SJCRH30 (cell line): ENCODE results near the gene TTI1. TPM values are rescaled to one million over a fixed set of nuclear protein-coding genes. Genes with fewer than 3 reads are reported as not detected.
A peak's percentile ranks its signal among the peaks of the same experiment; 100 is the strongest.

Experiments
- DNase-seq, 2 experiments: peaks; one replicate each; pipeline ENCODE4 v3.0.0-alpha.2; 2015 to 2020
- H3K27ac ChIP-seq: fragments of 250-450 bp; sonication (Bioruptor Pico); 2 replicates; pipeline ENCODE4 v1.5.1; 2020; ENCODE audit warnings: mild to moderate bottlenecking, moderate library complexity
- H3K27me3 ChIP-seq: fragments of 250-450 bp; sonication (Bioruptor Pico); 2 replicates; pipeline ENCODE4 v1.5.1; 2020; ENCODE audit warnings: mild to moderate bottlenecking, moderate library complexity
- H3K36me3 ChIP-seq: fragments of 250-450 bp; sonication (Bioruptor Pico); 2 replicates; pipeline ENCODE4 v1.5.1; 2020; ENCODE audit warnings: mild to moderate bottlenecking, moderate library complexity
- H3K4me1 ChIP-seq: fragments of 250-450 bp; sonication (Bioruptor Pico); 2 replicates; pipeline ENCODE4 v1.5.1; 2020; ENCODE audit warnings: mild to moderate bottlenecking, moderate library complexity
- H3K4me3 ChIP-seq: fragments of 250-450 bp; sonication (Bioruptor Pico); 2 replicates; pipeline ENCODE4 v1.5.1; 2020; ENCODE audit warnings: mild to moderate bottlenecking, moderate library complexity
- H3K9me3 ChIP-seq: fragments of 250-450 bp; sonication (Bioruptor Pico); replicated peaks from 2 replicates; pipeline ENCODE4 v1.5.1; 2020; ENCODE audit warnings: mild to moderate bottlenecking, moderate library complexity
- total RNA-seq: library from RNA; depleted of rRNA; stranded (reverse); fragments of >200 nt; shearing (Covaris generic); gene quantifications from 2 replicates; pipeline ENCODE4 v1.2.3, GENCODE V29; 2014

The TTI1 gene
- total RNA-seq, 1 experiment from 2014 or later = 66.0 TPM

DNA sequence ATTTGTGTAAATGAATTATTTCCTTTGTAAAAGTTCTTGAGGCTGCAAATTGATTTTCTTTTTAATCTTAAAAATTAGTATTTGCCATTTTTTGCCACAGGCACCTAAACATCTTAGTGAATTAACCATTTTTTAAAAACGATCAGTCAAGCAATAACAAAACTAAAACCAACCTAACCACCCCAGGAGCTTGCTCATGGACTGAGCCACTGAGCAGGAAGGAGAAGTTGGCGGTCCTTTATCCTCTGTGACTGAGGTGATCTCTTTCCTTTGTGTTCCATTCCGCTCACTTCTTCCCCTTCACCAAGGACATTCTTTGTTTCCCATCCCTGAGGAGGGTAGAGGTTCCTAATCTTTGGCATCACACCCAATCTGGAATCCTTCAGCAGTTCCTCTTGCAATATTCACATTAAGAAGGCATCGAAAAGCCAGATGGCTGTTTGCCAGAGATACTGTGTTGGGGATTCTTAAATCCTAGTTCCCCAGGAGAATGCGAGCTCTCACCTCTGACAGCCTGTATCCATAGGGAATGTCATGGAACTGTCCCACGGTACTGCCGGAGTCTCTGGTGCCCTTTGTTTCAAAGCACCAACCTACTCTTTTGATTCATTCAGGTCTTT lies 30.8 kb upstream of the TTI1 start:
- Histone ChIP-seq H3K4me1 (peaks cover 15% of the 10 kb centered on the region), H3K27me3 (no peaks in the 10 kb centered on the region), H3K4me3 (no peak overlapping the region), H3K36me3 (peaks cover 96% of the 10 kb centered on the region), H3K27ac (no peak overlapping the region), H3K9me3 (no peaks in the 10 kb centered on the region)
- no peak for DNase-seq

DNA sequence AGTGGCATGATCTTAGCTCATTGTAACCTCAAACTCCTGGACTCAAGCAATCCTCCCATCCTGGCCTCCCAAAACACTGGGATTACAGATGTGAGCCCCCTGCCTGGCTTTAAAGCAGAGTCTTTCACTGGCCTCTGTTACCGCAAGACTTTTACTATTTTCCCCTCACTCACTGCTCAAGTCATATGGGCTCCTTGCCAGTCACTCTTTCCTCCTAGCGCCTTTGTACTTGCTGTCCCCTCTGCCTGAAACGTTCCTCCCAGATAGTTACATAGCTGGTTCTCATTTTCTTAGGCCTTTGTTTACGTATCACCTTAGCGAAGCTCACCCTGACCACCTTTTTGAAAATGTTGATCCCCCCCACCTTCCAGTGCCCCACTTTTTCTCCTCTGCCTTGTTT lies 29.6 kb upstream of the TTI1 start:
- Histone ChIP-seq H3K27ac (no peak overlapping the region), H3K36me3 (peaks cover 96% of the 10 kb centered on the region), H3K9me3 (no peaks in the 10 kb centered on the region), H3K4me1 (peaks cover 12% of the 10 kb centered on the region), H3K27me3 (no peaks in the 10 kb centered on the region), H3K4me3 (no peak overlapping the region)
- no peak for DNase-seq

GRCh38 chr20:38061109-38061508 lies 27.9 kb upstream of the TTI1 start:
- Histone ChIP-seq H3K4me1 (no peaks in the 10 kb centered on the region), H3K27me3 (no peaks in the 10 kb centered on the region), H3K36me3 (peaks cover 87% of the 10 kb centered on the region), H3K27ac (no peak overlapping the region), H3K9me3 (no peaks in the 10 kb centered on the region), H3K4me3 (no peak overlapping the region)
- DNase-seq = no peak

- Histone ChIP-seq H3K4me1 (no peaks in the 10 kb centered on the region), H3K27me3 (no peaks in the 10 kb centered on the region), H3K36me3 (peaks cover 81% of the 10 kb centered on the region), H3K4me3 (no peak overlapping the region), H3K9me3 (no peaks in the 10 kb centered on the region), H3K27ac (no peak overlapping the region)
- DNase-seq = no peak
Observed at GRCh38 chr20:38060536-38060935, 27.3 kb upstream of the TTI1 start.

GRCh38 chr20:38059832-38060231 lies 26.6 kb upstream of the TTI1 start:
- no peaks in the 10 kb centered on the region for H3K9me3 ChIP-seq
- H3K4me1 ChIP-seq = no peaks in the 10 kb centered on the region
- H3K27me3 ChIP-seq = no peaks in the 10 kb centered on the region
- no peak for DNase-seq
- H3K36me3 ChIP-seq = peaks cover 74% of the 10 kb centered on the region
- H3K4me3 ChIP-seq = no peak overlapping the region
- no peak overlapping the region for H3K27ac ChIP-seq

- no peak overlapping the region for H3K27ac ChIP-seq
- H3K36me3 ChIP-seq = peaks cover 55% of the 10 kb centered on the region
- no peaks in the 10 kb centered on the region for H3K27me3 ChIP-seq
- H3K9me3 ChIP-seq = no peaks in the 10 kb centered on the region
- H3K4me1 ChIP-seq = no peaks in the 10 kb centered on the region
- peak; percentile 88 to 97 for DNase-seq
- H3K4me3 ChIP-seq = no peak overlapping the region
Observed at GRCh38 chr20:38057351-38057972, 24.2 kb upstream of the TTI1 start.

DNA sequence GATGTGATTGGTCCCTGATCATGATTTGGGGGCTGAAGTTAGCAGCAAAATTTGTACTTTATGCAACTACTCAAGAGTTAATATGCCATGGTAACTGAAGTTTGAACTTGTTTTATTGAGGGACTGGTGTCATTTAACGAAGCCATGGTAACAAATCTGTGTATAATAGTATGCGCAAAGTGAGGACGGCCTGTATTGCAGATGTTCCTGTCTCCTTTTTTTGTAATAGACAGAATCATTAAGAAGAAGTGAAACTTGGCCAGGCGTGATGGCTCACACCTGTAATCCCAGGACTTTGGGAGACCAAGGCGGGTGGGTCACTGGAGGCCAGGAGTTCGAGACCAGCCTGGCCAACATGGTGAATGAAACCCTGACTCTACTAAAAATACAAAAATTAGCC lies 22.6 kb upstream of the TTI1 start:
- Histone ChIP-seq H3K4me3 (no peak overlapping the region), H3K27me3 (no peaks in the 10 kb centered on the region), H3K4me1 (no peaks in the 10 kb centered on the region; the same call in 1 of the 2 replicates), H3K36me3 (peaks cover 55% of the 10 kb centered on the region), H3K9me3 (no peaks in the 10 kb centered on the region), H3K27ac (no peak overlapping the region)
- no peak for DNase-seq

DNA sequence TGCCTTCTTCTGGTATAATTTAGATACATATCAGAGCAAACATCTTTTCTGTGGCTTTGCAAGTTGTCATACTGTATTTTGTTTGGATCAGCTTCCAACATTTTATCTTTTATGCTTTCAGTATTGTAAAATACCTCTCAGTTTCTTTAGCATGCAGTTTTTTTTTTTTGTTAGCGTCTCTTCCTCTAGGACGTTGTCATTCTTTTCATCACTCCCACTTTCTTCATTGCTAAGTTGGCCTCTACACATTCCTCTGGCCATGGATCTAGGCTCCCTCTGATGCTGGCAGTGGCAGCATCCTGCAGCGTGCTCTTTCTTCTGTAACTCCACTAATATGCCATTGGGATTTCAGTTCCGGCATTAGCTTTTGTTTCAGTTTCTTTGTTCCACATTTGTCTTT lies 22.0 kb upstream of the TTI1 start:
- no peak for DNase-seq
- Histone ChIP-seq H3K4me3 (no peak overlapping the region), H3K9me3 (no peaks in the 10 kb centered on the region), H3K27me3 (no peaks in the 10 kb centered on the region), H3K36me3 (peaks cover 56% of the 10 kb centered on the region), H3K27ac (no peak overlapping the region), H3K4me1 (peaks cover 2% of the 10 kb centered on the region)

DNA sequence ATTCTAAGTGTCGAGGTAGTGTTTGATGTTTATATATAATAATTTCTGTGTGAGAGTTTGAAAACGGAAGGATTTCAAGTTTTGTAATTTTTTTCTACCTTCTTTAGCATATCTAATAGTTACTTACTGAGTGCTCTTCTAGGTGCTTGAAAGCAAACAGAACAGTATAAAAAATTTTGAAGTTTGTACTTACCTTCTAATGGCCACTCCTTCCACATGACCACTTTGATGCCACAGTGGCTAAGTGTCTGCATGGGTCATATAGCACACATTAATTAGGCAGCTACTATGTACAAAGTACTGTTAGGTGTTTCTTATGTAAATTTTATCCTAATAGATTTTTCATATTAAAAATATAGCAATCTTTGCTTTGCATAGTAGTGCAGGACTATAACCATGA lies 21.4 kb upstream of the TTI1 start:
- H3K27ac ChIP-seq = no peak overlapping the region
- H3K36me3 ChIP-seq = peaks cover 56% of the 10 kb centered on the region
- H3K4me3 ChIP-seq = no peak overlapping the region
- H3K27me3 ChIP-seq = no peaks in the 10 kb centered on the region
- DNase-seq = no peak
- H3K4me1 ChIP-seq = peaks cover 8% of the 10 kb centered on the region
- H3K9me3 ChIP-seq = no peaks in the 10 kb centered on the region

DNA sequence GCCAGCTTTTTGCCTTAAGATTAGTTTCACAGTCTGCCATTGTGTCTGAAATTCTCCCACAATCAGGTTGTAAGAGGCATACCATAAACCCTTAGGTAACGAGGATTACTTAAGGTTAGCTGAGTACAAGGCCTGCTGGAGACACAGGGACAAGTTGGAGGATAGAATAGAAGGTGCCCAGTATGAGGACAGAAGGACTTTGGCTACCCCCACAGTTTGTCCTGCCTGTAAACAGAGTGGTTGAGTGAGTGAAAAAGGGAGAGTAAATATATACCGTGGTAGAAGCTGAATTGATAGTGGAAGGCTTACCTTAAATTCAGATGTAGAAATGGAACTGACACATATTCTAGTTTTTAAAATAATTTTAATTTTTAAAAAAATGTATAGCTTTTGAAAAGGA lies 19.6 kb upstream of the TTI1 start:
- Histone ChIP-seq H3K27me3 (no peaks in the 10 kb centered on the region), H3K36me3 (peaks cover 47% of the 10 kb centered on the region), H3K4me1 (peaks cover 8% of the 10 kb centered on the region), H3K27ac (no peak overlapping the region), H3K9me3 (no peaks in the 10 kb centered on the region), H3K4me3 (no peak overlapping the region)
- no peak for DNase-seq

GRCh38 chr20:38050686-38051085 lies 17.4 kb upstream of the TTI1 start:
- H3K9me3 ChIP-seq = no peaks in the 10 kb centered on the region
- H3K27ac ChIP-seq = no peak overlapping the region
- peaks cover 52% of the 10 kb centered on the region for H3K36me3 ChIP-seq
- H3K27me3 ChIP-seq = no peaks in the 10 kb centered on the region
- H3K4me3 ChIP-seq = no peak overlapping the region
- peaks cover 8% of the 10 kb centered on the region for H3K4me1 ChIP-seq
- no peak for DNase-seq

DNA sequence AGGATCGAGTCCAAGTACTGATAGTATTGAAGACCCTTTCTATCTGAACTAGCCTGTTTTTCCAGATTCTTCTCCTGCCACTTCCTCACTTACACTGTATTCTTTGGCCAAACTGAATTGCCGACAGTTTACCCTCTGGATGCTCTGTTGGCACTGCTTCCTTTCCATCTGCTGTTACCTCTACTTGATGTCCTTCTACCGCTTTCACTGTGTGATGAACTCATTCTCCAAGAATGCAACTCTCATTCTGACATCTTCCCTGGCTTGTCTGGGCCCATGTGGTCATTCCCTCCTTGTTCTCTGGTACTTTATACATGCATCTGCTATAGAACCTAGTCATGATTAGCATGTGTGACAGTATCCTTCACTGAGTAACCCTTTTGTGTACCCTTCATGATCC lies 16.5 kb upstream of the TTI1 start:
- H3K4me3 ChIP-seq = no peak overlapping the region
- H3K36me3 ChIP-seq = peaks cover 60% of the 10 kb centered on the region
- H3K4me1 ChIP-seq = peaks cover 8% of the 10 kb centered on the region
- peak in 1 of 2 experiments; percentile 26 for DNase-seq
- H3K9me3 ChIP-seq = no peaks in the 10 kb centered on the region
- no peak overlapping the region for H3K27ac ChIP-seq
- no peaks in the 10 kb centered on the region for H3K27me3 ChIP-seq

DNA sequence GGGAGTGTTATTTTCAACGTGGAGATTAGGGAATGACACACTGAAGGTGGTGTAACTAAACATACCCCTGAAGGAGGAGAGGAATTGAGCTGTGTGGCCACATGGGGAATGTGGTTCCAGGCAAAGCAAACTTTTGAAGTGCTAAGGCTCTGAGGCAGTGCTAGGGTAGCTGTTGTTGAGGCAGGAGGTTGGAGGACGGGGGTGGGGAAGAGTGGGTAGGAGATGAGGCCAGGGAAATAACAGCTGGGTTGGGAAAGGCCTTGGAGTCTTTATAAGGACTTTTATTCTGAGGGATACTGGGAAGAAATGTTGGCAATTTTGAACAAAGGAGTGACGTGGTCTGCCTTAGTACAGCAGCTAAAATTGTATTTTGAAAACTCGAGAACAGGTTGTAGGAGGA lies 13.3 kb upstream of the TTI1 start:
- Histone ChIP-seq H3K27ac (no peak overlapping the region), H3K4me1 (peaks cover 15% of the 10 kb centered on the region), H3K9me3 (no peaks in the 10 kb centered on the region), H3K4me3 (no peak overlapping the region), H3K27me3 (no peaks in the 10 kb centered on the region), H3K36me3 (peaks cover 77% of the 10 kb centered on the region)
- DNase-seq = peak in 1 of 2 experiments; percentile 38

GRCh38 chr20:38044685-38045084 lies 11.4 kb upstream of the TTI1 start:
- Histone ChIP-seq H3K27ac (no peak overlapping the region), H3K36me3 (peaks cover 77% of the 10 kb centered on the region), H3K9me3 (no peaks in the 10 kb centered on the region), H3K4me3 (no peak overlapping the region), H3K27me3 (no peaks in the 10 kb centered on the region), H3K4me1 (peaks cover 8% of the 10 kb centered on the region; the same call in 1 of the 2 replicates)
- no peak for DNase-seq

- H3K4me3 ChIP-seq = no peak overlapping the region
- no peaks in the 10 kb centered on the region for H3K27me3 ChIP-seq
- peaks cover 8% of the 10 kb centered on the region; the same call in 1 of the 2 replicates for H3K4me1 ChIP-seq
- H3K9me3 ChIP-seq = no peaks in the 10 kb centered on the region
- H3K36me3 ChIP-seq = peaks cover 77% of the 10 kb centered on the region
- no peak overlapping the region for H3K27ac ChIP-seq
- no peak for DNase-seq
Observed at GRCh38 chr20:38043512-38044300, 10.4 kb upstream of the TTI1 start.
